Renal pelvis (tissue), 4 donors: ENCODE results near the gene DNAH14. TPM values are rescaled to one million over a fixed set of nuclear protein-coding genes. Genes with fewer than 3 reads are reported as not detected.

Experiments
- DNase-seq: peaks from one replicate; pipeline ENCODE4 v3.0.0-alpha.2; 2013
- polyA plus RNA-seq, 3 donors: library from polyadenylated mRNA; unstranded; fragments of 120-200 nt; gene quantifications; one replicate each; pipeline ENCODE4 v1.2.1, GENCODE V29; 2013; ENCODE audit not compliant: insufficient read length in 3 of 3

DNAH14 gene
- polyA plus RNA-seq, 3 donors = 14.0 to 21.5 (median 19.0) TPM

DNA sequence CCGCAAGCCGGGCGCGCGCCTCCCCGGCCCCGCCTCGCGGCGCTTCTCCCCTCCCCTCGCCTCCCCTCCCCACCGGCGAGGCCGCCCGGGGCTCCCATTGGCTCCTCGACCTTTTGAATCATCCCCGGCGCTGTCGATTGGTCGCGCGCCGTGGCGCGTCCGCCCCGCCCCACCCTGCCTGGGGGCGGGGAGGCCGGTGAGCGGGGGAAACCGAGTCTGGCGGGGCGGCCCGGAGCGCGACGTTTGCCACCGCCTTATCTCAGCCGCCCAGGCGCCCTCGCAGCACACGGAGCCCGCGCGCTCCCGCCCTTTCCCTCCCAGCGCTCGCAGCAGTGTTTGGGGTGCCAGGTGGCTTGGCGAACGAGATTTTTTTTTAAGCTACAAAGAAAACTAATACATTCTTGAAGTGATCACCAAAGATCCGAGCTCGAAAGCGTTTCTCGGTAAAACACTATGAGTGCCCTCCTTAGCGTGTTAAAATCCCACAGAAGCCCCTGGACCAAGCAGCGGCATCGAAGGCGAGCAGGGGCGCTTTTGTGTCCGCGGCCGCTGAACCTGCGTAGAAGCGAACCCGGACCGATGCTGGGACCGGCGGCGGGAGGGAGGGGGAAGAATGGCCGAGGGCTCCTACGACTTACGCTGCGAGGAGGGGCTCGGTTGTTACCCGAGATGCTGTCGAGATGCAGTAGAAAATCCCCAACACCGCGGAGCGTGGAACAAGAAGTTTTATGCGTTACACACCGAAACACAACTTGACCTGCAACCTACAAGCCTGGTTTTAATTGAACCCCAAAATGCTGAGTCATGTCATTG, 498.8 kb downstream of the DNAH14 start:
- peak; percentile 92 for DNase-seq

DNA sequence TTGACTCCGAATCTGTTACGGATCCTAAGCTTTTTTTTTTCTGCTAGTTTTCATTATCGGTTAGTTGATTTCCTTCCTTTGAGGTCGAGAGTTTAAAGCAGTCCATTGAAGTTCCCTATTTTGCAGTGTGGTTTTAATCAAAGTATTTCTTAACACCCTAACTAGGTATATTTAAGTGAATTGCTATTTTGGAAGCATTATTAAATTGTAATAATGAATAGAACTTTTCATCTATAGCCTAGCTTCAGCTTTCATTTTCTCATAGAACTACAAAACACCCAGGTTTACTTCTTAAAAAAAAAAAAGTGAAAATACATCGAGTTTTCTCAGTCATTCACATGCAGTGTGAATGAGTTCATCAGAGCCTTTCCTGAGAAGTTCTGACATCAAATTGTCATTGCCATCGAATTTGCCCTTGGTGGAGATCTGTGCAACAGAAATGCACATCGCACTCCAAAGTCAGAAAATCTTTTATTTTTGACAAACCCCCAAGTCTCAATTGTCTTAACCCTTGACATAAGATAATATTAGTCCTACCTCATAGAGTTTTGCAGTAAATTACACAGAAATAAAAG, 499.5 kb downstream of the DNAH14 start:
- no peak for DNase-seq

DNA sequence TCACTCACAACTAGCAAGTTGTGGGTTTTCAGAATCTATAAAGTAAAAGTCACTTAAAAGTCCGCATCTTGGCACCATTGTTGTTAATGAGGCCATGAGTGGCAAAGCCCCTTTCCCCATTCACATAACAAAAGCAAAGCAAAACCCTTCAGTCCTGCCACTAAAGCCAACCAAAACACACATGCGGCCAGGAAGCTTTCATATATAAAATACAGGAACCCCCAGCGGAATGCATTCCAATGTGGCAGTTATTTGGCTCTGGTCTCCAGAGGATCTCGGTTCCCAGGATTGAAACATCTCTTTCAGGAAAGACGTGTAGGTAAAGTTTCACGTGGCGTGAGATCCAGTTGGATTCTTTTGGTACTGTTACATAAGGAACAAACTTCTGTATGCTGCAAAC, 500.8 kb downstream of the DNAH14 start:
- no peak for DNase-seq

DNA sequence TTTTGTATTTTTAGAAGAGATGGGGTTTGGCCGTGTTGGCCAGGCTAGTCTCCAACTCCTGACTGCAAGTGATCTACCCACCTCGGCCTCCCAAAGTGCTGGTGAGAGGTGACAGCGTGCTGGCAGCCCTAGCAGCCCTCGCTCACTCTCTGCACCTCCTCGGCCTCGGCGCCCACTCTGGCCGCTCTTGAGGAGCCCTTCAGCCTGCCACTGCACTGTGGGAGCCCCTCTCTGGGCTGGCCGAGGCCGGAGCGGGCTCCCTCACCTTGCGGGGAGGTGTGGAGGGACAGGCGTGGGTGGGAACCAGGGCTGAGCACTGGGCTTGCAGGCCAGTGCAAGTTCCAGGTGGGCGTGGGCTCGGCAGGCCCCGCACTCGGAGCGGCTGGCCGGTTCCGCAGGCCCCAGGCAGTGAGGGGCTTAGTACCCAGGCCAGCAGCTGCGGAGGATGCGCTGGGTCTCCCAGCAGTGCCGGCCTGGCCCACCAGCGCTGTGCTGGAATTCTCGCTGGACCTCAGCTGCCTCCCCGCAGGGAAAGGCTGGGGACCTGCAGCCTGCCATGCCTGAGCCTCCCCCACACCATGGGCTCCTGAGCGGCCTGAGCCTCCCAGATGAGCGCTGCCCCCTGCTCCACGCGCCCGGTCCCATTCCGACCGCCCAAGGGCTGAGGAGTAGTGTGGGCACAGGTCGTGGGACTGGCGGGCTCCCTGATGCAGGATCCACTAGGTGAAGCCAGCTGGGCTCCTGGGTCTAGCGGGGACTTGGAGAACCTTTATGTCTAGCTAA, 501.8 kb downstream of the DNAH14 start:
- DNase-seq = no peak

DNA sequence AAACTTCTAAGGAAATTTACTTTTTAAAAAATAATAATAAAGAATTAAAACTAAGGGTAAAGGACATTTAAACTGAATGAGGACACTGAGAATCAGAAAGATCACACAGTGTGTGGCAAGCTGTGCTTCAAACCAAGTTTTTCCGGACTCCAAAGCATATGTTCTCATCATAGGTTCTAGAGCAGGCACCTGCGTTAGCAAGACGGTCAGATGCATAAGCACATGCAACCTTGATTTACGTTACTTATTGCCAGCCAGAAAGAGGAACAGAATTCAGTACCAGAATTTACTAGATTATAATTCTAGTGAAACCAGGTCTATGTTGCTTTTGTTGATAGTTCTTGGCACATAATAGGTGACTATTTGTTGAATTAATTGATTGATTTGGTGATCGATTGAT, 504.6 kb downstream of the DNAH14 start:
- DNase-seq = no peak

DNA sequence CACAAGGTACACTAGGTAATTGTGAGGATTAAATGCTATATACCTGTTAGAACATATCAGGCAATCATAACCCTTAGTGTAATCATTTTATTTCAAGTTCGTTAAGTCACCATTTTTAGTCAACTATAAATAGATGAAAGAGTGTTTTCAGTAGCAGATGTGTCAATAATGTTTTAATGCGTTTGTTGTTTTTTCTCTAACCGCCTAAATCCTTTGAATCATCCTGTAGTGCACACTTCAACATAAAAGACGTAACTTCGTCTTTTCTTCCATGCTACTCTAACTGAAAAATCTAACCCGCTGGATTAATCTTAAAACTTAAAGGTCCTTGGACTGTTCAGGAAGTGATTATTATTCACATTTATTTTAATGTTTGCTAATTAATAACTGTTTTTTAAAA, 505.6 kb downstream of the DNAH14 start:
- no peak for DNase-seq

DNA sequence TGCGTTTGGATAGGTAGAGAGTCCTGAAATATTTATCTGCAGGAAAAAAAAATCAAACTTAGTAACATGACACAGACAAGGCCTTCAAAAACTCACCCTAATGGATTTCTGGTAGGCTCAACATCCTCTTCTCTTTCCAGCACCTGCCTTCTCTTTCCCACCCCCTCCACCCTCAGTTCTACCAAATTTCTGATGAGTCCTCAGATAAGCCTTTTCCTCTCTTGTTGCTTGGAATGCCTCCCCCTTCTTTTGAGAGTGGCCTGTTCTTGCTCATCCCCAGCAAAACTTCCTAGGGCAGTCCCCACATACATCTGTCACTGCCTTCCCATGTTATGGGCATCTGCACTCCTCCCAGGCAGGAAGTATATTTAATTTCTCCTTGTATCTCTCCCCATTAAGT, 506.0 kb downstream of the DNAH14 start:
- DNase-seq = no peak

DNA sequence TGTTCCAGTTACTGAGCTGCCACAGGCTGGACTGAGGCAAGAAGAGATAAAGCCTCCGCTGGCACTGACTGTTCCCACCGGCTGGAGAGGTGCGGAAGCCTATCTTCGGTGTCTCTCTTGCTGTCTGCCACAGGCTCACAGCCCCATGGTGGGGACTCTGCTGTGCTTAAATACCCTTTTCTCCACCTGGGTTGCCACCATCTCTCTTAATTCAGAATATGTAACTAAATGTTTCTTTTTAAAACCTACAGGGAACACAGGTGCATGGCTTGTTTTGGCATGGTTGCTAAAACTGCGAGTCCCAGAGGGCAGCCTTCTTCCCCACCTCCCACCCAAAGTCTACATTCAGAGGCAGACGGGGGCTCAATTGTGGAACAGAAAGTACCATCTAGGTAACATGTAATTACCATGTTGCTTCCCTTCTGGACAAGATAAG, 506.5 kb downstream of the DNAH14 start:
- no peak for DNase-seq

DNA sequence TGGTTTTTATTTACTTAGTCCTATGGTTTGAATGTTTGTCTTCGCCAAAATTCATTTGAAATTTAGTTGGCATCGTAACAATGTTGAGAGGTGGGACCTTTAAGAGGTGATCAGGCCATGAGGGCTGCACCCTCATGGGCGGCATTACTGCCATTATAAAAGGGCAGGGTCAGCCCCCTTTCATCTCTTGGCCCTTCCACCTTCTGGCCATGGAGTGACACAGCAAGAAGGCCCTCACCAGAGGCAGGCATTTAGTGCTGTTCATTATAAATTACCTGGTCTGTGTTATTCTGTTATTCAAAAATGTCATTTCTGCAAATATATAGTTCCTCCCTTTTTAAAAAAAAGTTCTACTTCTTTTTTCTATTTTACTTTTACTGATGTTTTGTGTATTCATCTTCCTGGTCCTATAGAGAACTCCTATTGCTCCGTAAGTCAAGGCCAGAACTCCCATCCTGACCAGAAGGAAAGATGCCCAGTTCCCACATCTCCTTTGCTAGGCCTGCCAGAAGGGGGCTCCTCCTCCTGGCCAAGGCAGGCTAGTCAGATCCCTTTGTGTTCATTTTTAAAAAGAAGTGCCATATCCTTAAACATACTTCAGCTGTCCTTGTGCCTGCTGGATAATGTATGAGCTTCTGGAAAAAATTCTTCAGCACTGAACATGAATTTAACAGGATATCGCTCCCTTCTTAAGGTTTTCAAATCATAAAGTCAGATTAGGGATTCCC, 508.4 kb downstream of the DNAH14 start:
- DNase-seq = no peak

DNA sequence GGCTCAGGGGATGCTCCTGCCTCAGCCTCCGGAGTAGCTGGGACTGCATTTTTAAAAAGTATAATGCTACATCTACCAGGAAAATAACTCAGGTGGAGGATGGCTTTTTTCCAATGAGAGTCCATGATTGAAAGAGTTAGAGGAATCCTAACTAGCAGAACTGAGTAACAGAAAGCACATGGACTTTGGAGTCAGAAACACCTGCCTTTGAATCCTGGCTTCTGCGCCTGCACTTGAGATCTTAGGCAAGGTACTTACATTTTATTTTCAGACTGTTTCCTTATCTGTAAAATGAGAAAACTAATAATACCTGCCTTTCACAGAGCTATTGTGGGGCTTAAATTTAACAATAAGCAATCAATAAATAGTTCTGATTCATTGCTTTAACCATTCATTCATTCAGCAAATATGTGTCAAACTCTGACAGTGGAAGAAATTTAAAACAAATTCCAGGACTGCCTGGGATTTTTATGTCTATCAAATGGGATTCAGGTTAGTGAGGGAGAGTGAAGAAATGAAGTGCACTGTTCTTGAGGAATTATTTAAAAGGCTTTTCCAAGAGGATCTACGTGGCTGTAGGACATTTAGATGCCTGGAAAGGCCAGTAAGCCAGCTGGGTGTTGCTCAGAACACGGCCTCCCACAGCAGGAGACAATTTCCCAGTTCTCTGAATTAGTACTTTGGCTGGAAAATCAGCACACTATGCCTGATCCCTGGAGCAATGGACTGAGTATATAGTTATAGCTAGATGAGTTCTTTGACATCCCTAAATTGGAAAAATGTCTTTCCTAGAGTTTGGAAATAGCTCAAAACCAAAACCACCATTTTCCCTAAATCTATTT, 511.1 kb downstream of the DNAH14 start:
- DNase-seq = no peak

DNA sequence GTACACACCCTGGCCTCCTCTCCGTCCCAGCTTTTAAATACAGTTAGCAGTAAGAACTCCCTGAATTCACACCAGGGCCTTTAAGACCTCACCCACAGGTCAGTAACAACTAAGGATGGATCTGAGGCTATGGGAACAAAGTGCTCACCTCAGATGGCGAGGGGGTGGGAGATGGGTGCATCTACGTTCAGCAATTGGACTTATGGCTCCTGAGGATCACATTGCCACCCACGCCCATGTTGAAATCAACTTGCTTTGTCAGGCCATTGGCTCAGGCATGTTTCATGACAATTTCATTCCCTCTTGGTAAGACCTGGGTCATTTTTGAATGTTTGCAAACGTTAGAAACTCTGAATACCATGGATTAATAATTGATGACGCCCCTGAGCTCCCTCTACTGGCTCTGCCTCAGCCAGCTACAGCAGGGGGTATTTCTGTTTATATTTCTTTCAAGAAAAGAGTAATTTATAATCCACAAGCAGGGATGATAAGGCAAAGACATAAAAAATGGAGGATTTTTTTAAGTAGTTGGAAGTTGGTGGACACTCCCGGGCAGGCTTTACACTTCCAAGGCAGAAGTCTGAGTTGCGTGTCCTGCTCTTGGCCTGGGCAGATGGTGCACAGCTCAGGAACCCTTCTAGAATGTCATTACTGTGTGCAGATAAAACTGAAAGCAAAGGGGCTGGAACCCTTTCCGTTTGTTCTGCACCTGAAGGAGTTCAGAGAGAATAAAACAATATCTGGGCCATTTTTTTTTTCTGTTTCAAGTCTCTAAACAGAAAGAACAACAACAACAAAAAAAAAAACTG, 512.0 kb downstream of the DNAH14 start:
- DNase-seq = no peak

DNA sequence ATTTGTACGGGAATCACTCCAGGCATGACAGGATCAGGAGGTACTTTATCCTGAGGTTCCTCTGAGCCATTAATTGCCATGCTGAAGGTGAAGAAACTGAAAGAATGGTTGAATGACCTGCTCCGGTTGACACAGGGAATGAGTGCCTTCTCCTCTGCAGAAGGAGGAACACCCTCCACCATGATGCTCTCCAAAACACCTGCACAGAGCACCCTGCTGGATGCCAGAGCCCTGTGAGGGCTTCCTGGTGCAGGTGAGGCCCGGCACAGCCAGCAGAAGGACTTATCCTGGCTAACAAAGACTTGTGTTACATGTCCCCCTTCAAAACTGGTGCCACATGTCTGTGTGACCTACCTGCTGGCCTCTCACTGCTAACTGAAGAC, 512.6 kb downstream of the DNAH14 start:
- DNase-seq = no peak

DNA sequence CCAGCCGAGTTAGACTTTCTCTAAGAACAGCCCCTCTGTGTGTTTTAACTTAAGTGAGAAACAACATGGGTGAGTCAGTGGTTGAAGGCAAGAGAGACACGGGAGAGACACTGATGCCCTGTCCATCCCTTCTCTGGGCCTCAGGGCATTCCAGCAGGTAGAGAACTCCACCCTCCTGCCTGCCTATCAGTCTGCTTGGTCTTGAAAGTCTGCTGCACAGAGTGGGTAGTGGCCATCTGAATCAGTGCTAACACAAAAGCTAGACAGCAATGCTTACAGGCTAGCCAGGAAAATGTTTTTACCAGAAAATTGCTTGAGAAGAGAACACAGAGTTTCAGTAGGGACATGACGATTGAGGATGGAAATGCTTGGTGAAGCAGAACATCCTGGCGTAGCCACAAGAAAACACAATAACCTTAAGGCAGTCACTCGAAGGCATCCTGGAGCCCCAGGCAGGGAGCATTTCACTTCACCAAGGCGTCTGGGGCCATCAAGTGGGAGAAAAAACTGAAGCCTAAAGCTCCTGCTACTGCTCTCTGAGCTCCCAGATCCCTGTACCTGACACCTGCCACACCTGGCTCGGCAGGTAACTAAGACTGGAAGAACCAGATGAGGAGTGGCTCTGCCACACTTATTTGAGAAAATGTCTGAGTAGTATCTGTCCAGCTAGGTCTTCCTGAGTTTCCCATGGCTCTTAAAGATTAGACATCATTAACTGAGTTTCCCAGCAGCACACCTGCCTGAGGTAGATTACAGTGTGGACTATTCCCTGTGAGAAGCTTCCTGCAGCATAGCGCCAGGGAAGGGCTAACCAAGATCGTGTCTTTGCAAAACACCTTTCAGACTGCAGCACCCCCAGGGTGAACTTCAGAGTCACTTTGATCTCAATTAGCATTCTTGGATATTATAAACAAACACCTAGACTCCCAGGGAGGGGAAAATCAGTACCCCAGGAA, 516.4 kb downstream of the DNAH14 start:
- no peak for DNase-seq

DNA sequence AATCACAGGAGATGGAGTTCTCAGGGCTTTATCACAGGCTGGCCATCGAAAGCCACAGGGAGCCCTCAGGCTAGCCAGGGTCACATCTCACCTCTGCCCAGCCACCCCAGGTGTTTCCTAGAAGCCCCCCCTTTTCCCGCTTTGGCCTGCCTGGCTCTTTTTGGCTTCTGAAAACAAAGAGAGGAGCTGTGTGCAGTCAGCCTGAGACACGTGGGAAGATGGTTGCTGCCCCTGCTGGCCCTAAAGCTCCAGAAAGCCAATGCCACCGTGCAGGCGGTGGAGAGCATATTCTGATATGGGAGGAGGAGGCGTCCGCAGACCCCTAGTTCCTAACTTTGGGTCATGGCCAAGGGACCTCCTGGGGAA, 517.1 kb downstream of the DNAH14 start:
- no peak for DNase-seq

DNA sequence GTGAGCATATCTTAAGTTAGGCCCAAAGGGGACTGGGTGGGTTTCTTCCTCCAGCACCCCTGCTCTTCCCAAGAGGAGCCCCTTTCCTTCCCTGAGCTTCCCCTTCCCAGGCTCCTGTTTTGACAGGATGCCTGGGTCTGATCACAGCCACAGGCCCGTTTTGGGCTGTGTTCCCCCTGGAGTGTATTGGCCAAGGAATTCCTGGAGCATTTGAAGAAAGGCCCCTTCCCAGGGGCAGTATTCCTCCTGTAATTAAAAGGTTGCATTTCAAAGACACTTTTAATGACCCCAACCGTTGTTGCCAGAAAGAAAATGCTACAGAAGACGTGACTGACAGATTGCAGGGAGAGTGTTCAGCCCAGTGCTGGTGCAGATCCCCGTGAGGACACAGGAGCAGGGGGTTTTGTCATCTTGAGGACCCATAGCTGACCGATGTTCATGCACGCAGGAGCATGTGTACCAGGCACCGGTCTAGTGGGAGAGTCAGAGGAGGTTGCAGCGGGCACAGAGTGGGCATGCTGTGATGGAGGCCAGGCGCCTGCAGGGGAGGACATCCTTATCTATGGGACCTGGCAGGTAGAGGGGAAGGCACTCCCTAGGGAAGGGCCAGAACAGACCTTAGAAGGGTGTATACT, 517.6 kb downstream of the DNAH14 start:
- DNase-seq = no peak

DNA sequence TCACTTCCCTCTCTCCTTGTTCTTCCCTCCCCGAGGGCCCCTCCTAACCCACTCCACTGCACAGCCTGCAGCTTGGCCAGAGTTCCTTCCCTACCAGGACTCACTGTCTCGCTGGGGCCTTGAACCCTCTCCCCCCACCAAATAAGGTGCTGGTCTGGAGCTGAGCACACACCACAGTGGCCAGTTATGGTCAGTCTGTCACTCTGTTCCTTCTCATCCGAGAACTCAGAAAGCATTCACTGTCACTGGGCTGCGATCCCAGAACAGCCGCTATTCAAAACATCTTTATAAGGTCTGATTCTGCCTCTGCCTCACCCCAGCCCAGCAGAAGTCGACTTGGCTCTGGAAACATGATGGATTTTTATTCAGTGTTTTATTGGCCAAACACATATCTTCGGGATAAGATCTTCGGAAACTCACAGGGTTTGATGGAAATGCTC, 518.2 kb downstream of the DNAH14 start:
- no peak for DNase-seq

DNA sequence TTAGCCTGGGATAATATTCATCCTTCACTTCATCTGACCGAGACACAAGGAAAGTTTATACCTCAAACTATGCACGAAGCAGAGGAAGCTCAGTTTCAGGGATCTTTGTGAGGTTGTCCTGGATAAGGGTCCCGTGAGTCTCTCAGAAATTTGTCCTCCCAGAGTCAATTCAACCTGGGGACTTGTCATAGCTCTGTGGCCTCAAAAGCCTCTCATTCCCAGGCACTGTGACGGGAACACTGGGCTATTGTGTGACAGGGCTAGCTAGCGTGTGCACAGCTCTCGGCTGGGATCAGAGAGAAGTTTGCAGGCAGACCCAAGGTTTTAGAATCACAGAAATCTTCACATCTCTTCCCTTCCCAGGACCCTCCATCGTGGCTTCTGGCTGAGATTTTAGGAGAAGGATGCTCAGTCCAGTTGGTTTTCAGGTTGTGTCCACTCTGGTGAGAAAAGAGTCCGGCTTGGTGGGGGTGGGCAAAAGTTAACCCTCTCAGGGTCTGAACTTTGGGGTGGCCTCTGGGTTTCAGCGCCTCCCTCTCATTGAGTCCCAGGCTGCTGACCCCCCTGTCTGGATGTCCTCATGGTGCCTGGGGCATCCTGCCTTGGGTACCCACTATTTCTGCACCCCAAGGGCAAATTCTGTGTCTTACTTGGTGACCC, 518.8 kb downstream of the DNAH14 start:
- DNase-seq = no peak
